HG03469 (cell line): ENCODE data around the gene CACNA1C.

Source experiments
- ATAC-seq: cut with Tn5 transposase; IDR thresholded peaks from one replicate; pipeline ENCODE4 v1.9.1; 2021; ENCODE audit warnings: mild to moderate bottlenecking, moderate library complexity, moderate number of reproducible peaks; ENCODE audit not compliant: unreplicated experiment

Gene CACNA1C

GRCh38 chr12:2288875-2289274 lies 236.1 kb downstream of the CACNA1C start:
- ATAC-seq, result no peak

GRCh38 chr12:2289525-2289924 lies 236.7 kb downstream of the CACNA1C start:
- no peak for ATAC-seq

- ATAC-seq, result no peak
These were observed 237.3 kb downstream of the CACNA1C start for GRCh38 chr12:2290091-2290490.

GRCh38 chr12:2290516-2291065 lies 237.8 kb downstream of the CACNA1C start:
- no peak for ATAC-seq

- no peak for ATAC-seq
These were observed 238.5 kb downstream of the CACNA1C start for GRCh38 chr12:2291182-2291832.

GRCh38 chr12:2291947-2292346 lies 239.2 kb downstream of the CACNA1C start:
- no peak for ATAC-seq

- no peak for ATAC-seq
These were observed 239.8 kb downstream of the CACNA1C start for GRCh38 chr12:2292560-2292959.

GRCh38 chr12:2294651-2295475 lies 242.1 kb downstream of the CACNA1C start:
- ATAC-seq, result no peak

- no peak for ATAC-seq
These were observed 243.2 kb downstream of the CACNA1C start for GRCh38 chr12:2295941-2296461.

GRCh38 chr12:2297004-2297403 lies 244.2 kb downstream of the CACNA1C start:
- ATAC-seq, result no peak

- no peak for ATAC-seq
These were observed 244.9 kb downstream of the CACNA1C start for GRCh38 chr12:2297658-2298057.

GRCh38 chr12:2298556-2299200 lies 245.9 kb downstream of the CACNA1C start:
- ATAC-seq, result no peak

- no peak for ATAC-seq
These were observed 246.4 kb downstream of the CACNA1C start for GRCh38 chr12:2299206-2299605.

- no peak for ATAC-seq
These were observed 247.4 kb downstream of the CACNA1C start for GRCh38 chr12:2300168-2300567.

- ATAC-seq, result no peak
These were observed 248.1 kb downstream of the CACNA1C start for GRCh38 chr12:2300886-2301285.

GRCh38 chr12:2301531-2302461 lies 249.0 kb downstream of the CACNA1C start:
- no peak for ATAC-seq

GRCh38 chr12:2302711-2303580 lies 250.2 kb downstream of the CACNA1C start:
- ATAC-seq, result no peak

GRCh38 chr12:2304223-2304622 lies 251.4 kb downstream of the CACNA1C start:
- no peak for ATAC-seq

- ATAC-seq, result no peak
These were observed 253.2 kb downstream of the CACNA1C start for GRCh38 chr12:2306012-2306411.
